Sigmoid colon (tissue), 4 donors: Measurements from ENCODE around the gene GPC5.

Experiments
- EP300 ChIP-seq, 4 donors: sonication (generic); formaldehyde crosslinking; IDR thresholded peaks; one replicate each; pipeline ENCODE4 v1.6.1; 2017; ENCODE audit warnings: antibody characterized with exemption in 4 of 4
- TF ChIP-seq, protein P1 (sequence below), 4 experiments: fragments of 450-650 bp in 3 of 4; fragments of 200-600 bp in 1 of 4; IDR thresholded peaks; one replicate each; pipeline ENCODE4 v1.5.1; 2016 to 2019; ENCODE audit warnings: antibody characterized with exemption in 4 of 4, mild to moderate bottlenecking in 3 of 4, moderate library complexity in 2 of 4

- TF ChIP-seq, protein P1, sequence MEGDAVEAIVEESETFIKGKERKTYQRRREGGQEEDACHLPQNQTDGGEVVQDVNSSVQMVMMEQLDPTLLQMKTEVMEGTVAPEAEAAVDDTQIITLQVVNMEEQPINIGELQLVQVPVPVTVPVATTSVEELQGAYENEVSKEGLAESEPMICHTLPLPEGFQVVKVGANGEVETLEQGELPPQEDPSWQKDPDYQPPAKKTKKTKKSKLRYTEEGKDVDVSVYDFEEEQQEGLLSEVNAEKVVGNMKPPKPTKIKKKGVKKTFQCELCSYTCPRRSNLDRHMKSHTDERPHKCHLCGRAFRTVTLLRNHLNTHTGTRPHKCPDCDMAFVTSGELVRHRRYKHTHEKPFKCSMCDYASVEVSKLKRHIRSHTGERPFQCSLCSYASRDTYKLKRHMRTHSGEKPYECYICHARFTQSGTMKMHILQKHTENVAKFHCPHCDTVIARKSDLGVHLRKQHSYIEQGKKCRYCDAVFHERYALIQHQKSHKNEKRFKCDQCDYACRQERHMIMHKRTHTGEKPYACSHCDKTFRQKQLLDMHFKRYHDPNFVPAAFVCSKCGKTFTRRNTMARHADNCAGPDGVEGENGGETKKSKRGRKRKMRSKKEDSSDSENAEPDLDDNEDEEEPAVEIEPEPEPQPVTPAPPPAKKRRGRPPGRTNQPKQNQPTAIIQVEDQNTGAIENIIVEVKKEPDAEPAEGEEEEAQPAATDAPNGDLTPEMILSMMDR (IDR thresholded peaks at IDR 0.05), result no peak
- no peak for TF ChIP-seq EP300 (IDR thresholded peaks at IDR 0.05)
Measured at GRCh38 chr13:91563799-91564198, 165.4 kb downstream of the GPC5 start.
